Measurements from ENCODE around the gene C19orf12.

DNA sequence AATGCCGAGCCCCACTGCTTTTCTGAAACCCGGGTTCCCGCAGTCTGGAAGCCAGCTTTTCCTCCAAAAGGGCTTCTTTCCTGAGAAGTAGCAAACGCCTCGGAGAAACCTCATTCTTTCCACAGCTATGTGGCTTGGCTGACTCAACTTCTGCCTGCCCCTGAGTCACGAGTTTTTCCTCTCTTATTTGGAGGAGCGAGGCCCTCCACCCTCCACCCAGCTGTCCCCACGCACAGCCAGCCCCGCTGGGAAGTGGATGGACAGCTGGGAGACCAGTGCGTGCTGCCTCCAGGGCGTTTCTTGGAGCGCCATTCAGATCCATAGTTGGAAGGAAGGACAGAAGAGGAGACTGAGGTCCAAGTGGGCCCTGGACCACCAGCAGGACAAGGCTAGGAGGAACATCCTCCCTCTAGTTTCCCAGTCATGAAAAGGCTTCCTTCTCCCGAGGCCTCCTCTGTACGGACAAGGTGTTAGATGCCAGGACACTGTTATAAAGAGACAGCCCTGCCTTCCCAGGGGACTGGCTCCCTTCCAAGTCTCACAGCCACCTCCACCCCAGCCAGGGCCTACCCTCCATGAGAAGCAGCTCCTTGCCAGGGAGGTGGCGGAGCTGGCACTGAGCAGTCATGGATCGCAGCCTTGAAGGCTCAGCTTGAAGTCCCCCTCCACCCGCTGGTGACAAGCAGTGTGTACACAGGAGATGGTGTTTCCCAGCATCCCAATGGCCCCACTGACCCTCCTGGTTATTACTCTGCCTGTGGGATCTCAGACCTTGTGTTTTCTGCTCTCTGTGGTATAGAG is 52.3 kb downstream of the C19orf12 start:
- TF ChIP-seq, protein P1, sequence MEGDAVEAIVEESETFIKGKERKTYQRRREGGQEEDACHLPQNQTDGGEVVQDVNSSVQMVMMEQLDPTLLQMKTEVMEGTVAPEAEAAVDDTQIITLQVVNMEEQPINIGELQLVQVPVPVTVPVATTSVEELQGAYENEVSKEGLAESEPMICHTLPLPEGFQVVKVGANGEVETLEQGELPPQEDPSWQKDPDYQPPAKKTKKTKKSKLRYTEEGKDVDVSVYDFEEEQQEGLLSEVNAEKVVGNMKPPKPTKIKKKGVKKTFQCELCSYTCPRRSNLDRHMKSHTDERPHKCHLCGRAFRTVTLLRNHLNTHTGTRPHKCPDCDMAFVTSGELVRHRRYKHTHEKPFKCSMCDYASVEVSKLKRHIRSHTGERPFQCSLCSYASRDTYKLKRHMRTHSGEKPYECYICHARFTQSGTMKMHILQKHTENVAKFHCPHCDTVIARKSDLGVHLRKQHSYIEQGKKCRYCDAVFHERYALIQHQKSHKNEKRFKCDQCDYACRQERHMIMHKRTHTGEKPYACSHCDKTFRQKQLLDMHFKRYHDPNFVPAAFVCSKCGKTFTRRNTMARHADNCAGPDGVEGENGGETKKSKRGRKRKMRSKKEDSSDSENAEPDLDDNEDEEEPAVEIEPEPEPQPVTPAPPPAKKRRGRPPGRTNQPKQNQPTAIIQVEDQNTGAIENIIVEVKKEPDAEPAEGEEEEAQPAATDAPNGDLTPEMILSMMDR (IDR thresholded peaks at IDR 0.05; ENCODE audit: borderline replicate concordance, extremely low read depth, low read length, poor library complexity, severe bottlenecking) = no peak
- no peak for TF ChIP-seq EZH2 (IDR thresholded peaks at IDR 0.05; ENCODE audit: borderline replicate concordance, low read depth, low read length, severe bottlenecking)

Data from DND-41 (cell line).